ENCODE measurements around the gene MAPK11.
"Not testable (repeated sequence)": the region's sequence is repeated elsewhere in the genome, so short reads cannot be mapped to it uniquely, and the experiment has no call there.

The MAPK11 gene

DNA sequence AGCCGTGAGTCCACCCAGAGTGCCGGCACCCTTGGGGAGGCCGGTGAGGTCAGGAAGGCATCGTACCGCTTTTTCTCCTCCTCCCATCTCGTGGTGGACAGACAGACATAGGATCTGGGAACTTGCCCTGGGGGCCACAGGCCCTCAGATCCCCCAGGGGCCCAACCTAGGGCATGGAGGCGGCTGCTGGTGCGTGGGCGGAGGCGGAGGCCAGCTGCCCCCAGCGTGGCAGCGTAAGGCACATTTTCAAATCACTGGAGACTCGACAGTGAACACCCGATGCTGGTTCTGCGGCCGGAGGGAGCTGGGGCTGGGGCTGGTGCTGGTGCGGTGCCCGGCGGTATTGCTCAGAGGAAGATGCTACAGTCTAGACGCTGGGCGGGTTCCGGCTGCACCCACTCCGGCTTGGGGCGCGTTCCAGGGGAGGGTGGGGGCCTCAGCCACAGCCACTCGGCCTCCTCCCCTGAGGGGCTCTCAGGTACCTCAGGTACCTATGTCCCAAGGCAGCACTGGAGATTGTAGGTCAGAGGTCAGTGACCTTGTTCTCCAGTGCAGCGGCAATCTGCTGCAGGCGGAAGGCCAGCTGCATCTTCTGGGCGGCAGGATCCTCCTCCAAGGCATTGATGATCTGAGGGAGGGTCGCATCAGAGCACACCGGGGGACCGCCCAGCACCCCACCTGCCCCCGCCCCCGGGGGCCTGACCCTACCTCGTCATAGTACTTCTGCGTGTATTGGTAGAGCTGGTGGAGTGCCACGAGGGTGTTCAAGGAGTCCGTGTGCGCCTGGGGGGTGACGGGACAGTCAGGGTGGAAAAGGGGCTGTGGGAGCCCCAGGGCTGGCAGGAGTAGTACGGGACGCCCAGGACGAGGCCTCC is 5.2 kb upstream of the MAPK11 start:
- no peak for DNase-seq

DNA sequence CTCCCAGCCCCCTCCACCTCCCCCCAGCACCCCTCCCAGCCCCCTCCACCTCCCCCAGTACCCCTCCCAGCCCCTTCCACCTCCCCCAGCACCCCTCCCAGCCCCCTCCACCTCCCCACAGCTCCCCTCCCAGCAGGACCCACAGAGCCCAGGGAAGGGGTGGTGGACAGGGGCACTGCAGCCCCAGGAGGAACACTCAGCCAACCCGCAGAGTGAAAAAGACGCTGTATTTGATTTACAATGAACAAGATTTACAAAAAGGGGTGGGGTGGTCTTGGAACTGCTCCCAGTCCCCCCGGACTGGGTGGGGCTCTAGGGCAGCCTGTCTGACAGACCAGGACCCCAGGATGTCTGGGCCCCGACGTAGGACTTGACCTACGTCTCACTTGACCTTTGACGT is 4.6 kb upstream of the MAPK11 start:
- no peak for DNase-seq

DNA sequence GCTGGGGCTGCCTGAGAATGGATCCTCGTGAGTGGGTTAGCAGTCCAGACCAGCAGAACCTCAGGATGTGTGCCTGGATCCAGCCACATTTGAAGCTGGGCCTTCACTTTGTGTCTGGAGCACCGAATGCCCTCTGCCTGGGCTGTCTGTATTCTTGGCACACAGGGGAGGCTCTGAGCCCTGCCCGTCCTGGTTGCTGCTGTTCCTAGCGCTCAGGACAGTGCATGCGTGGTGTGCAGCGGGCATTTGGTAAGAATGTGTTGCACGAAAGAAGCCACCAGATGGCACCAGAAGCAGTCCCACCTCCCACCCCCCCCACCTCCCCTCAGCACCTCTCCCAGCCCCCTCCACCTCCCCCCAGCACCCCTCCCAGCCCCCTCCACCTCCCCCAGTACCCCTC is 4.1 kb upstream of the MAPK11 start:
- peak in 2 of 5 donors; percentile 37 to 52 for DNase-seq

- DNase-seq, result not testable (repeated sequence)
Observed at GRCh38 chr22:50273781-50274180, 3.6 kb upstream of the MAPK11 start.

DNA sequence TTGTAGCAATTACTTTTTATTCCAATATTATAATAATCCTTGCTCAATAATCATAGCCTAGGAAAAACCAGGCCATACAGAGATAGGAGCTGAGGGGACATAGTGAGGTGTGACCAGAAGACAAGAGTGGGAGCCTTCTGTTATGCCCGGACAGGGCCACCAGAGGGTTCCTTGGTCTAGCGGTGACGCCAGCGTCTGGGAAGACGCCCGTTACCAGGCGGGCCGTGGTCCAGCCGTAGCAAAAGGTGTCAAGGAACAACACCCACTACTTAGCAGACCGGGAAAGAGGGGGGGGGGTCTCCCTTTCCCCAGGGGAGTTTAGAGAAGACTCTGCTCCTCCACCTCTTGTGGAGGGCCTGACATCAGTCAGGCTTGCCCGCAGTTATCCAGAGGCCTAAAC is 3.2 kb upstream of the MAPK11 start:
- not testable (repeated sequence) for DNase-seq

DNA sequence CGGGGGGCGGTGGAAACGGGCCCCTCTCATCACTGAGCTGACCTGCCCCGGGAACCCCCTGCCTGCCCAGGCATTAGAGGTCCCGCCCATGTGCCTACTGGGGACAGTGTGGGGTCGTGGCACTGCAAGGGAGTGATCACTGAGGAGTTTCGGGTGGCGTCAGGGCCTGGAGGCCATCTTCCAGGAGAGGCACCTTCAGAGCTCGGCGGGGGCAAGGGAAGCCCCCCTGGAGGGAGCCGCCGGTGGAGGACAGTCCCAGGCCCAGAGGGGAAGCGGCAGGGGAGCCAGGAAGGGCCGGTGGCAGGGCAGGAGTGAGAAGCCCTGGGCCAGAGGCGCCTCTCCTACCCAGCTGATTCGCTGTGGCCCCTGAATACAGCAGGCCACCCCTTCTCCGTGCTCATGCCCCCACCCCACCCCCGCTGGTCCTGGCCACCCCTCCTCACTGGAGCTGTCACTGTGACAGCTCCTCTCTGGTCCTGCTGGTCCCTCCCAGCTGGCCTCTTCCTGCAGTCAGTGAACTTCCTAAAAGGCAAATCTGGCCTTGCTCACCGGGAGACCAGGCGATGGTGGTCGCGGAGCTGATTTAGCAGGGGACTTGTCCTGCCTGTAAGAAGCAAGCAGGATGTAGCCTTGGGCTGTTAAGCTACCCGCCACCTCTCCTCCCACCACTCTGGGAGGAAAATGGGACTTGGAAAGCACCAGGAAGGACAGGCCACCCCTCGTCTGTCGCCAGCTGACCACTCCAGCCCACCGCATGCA is 2.0 kb upstream of the MAPK11 start:
- DNase-seq, result no peak

GRCh38 chr22:50271519-50271970 is 1.4 kb upstream of the MAPK11 start:
- DNase-seq, result peak; percentile 28 to 60 (median 45)

DNA sequence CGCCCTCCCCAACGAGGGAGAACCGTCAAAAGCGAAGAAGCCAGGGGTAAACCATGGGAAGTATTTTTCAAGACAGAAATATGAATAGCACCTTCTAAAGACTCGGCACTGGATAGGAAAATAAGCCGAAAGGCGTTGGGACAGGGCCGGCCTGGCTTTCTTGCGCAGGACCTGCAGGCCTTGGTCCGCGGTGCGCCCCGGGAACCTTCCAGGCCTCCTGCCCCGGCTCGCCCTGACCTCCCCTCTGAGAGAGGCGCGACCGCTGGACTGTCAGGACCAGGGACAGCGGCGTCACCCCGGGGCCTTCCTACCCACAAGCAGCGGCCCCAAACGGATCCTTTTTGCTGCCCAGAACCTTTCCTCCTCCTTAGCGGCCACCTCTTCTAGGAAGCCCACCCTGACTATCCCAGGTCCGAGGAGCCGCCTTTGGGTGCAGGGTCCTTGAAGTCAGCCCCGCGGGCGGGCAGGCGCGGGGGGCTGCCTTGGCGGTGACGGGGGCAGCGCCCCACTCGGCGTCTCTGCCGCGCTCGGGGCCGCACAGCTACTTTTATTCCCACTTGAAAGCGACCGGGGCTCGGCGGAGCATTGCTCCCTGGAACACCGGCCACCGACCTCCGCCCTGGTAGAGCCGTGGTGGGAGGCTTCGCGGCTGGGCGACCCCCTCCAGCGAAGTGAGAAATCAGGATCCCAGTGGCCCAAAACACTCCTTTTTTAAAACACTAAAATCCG is 650 bp upstream of the MAPK11 start:
- peak; percentile 47 to 66 (median 63) for DNase-seq

GRCh38 chr22:50269573-50269969 is 609 bp downstream of the MAPK11 start:
- no peak for DNase-seq

GRCh38 chr22:50268655-50269113 is 1.5 kb downstream of the MAPK11 start:
- no peak for DNase-seq

GRCh38 chr22:50267591-50268390 is 2.4 kb downstream of the MAPK11 start:
- DNase-seq, result peak; percentile 42 to 52 (median 47)

- no peak for DNase-seq
Observed at GRCh38 chr22:50266994-50267393, 3.2 kb downstream of the MAPK11 start.

DNA sequence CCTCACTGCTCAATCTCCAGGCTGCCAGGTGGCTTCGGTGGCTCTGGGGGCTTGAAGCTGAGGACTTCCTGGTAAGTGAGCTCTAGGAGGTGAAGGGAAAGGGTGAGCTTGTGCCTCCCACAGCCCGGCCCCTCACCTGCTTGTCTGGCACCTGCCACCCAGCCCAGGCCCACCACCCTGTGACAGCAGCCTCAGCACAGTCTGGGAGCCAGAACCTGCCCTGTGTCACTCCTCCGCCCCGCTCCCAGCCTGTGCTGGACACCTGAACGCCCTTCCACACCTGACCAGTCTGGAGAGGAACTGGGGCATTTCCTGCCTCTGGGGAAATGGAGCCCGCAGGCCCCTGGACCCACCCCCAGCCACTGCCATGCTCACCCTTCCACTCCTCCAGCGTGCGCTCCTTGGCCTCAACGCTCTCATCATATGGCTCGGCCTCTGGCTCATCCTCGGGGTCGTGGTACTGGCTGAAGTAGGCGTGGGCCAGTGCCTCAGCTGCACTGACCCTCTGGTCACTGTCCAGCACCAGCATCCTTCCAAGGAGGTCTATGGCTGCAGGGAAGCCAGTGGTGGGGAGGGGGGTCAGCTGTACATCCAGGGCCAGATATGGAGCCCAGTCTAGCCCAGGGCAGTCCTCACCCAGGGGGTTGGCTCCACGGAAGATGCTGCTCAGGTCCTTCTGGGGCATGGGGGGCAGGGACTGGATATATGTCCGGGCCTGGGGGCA is 5.1 kb downstream of the MAPK11 start:
- no peak for DNase-seq

DNA sequence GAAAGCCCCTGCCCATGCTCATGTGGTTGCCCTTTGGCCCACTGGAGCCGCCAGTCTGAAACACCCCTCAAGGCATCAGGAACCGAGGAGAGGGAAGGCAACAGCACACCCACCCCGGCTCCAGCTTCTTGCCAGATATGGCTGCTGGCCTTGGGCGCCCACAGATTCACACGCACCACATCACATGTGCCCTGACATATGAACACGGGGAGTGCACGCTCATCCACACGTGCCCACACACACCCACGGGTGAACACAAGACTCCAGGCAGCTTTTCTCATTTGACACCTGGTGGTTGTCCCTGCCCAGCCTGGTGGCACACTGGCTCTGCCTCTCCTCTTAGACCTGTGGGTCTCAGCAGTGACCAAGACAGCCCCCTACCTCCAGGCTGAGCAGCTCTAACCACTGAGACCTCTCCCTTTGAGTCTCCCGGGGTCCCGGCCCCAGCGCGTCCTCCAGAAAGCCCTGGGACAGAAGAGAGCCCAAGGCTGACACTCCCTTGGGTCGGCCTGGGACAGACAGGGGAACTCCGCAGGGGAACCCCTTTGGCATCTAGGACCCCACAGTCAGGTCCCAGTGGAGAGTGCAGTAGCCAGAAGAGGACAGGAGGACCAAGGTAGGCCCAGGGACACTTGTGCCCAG is 6.0 kb downstream of the MAPK11 start:
- no peak for DNase-seq

DNA sequence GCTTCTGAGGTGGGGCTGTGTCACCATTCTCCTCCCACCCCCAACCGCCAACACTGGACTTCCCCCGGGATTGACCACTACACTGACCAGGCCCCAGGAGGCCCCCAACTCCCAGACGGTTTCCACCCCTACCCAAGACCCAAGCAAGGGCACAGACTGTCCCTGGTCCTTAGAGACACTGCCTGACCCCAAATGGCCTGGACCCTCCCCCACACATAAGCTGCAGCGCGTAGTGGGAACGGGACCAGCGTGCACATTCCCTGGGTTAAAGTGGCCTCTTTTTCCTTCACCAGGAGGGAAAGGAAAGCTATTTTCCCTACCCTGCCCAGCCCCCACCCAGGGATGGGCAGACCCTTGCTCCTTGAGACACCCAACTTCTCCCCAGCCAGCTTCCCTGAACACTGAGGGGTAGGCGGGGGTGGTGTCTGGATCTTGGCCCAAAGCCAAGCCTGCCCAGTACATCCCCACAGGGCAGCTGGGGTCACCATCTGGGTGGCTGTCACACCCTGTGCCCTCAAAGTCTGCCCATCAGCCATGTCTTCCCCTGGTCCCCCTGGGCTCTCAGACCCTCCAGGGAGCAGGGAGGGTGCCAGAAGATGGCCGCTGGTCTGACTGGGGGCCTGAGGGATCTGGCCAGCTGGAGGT is 7.1 kb downstream of the MAPK11 start:
- DNase-seq, result no peak

- DNase-seq, result no peak
Observed at GRCh38 chr22:50262460-50262911, 7.7 kb downstream of the MAPK11 start.

DNA sequence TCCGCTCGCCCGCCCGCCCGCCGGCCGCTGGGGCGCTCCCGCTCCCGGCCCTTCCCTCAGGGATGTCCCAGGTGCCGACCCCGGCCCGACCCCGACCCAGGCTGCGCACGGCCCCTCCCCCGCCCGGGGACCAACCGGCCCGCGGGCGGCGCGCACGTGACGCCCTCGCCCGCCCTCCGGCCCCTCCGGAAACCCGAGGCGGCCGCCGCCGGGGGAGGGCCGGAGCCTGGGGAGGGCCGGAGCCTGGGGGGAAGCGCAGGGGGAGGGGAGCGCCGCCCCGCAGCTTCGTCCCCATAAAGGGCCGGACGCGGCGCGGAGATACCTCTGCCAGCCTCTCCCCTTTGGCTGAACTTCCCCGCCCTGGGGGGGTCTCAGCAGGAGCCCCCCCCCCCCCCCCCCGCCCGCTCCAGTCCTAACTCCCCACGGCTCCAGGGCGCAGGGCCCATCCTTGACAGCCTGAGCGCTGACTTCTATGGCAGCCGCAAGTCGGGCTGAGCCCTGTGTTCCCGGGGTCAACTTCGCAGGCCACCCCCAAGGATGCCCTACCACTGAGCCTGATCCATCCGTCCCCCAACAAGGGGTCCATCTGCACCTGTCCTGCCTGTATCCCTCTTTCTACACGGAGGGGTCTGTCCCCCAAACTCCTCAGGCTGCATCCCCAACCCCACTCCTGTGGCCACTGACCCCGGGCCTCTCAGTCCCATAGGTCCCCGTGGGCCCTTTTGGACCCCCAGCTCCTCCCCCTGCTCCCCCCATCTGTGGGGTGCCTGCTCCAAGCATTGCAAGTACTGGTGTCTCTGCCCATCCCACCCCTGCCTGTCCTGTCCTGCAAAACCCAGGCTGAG is 8.3 kb downstream of the MAPK11 start, which contains the start of gene MAPK12:
TSS of gene MAPK12 (minus strand) at position 69 of the 845 bp plus-strand sequence. CDS start 174 bp downstream, outside the sequence.
- no peak for DNase-seq

GRCh38 chr22:50260801-50261614 is 9.2 kb downstream of the MAPK11 start:
- peak in 1 of 5 donors; percentile 39 for DNase-seq

All from T-helper 1 cell (primary cell).